GM18861 (cell line): ENCODE data around the gene FAM168A.

Experiments used
- ATAC-seq: cut with Tn5 transposase; IDR thresholded peaks from one replicate; pipeline ENCODE4 v1.9.1; 2021; ENCODE audit not compliant: unreplicated experiment

The FAM168A gene

GRCh38 chr11:73559743-73560142, 38.2 kb downstream of the FAM168A start:
- ATAC-seq, result no peak

- no peak for ATAC-seq
Observed at GRCh38 chr11:73556966-73557365, 40.9 kb downstream of the FAM168A start.

DNA sequence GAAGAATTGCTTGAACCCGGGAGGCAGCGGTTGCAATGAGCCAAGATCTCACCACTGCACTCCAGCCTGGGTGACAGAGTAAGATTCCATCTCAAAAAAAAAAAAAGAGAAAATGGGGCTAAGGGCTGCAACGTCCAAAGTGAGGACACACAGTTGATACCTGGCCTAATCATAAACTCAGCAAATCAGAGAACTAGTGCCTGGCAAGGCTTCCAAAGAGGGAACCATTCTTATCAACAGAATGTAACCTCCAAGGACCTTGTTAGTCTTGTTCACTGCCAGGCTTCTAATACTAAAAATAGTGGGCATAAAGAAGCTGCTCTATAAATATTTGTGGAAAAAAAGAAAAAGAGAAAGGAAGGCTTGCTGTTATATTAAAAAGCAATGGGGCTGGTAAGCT, 42.3 kb downstream of the FAM168A start:
- ATAC-seq, result no peak

GRCh38 chr11:73554671-73555320, 43.1 kb downstream of the FAM168A start:
- ATAC-seq, result no peak

DNA sequence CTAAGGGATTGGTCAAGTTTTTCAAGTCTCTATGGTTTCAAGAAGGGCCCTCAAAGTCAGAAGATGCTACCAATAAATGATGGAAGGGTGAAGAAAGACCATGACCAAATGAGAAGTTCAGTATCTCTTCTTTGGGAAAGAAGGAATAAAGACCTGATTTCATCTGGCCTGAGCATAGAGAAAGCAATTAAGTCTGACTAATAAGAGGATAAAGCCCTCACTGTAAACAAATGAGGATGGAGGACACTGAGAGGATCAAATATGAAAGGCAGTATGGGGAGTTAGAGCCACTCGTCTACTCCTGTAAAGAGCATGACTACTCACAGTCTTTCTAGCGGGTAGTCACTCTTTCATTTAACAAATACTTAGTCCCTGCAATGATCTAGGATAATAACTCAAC, 44.6 kb downstream of the FAM168A start:
- no peak for ATAC-seq

- no peak for ATAC-seq
Observed at GRCh38 chr11:73551677-73552076, 46.2 kb downstream of the FAM168A start.

DNA sequence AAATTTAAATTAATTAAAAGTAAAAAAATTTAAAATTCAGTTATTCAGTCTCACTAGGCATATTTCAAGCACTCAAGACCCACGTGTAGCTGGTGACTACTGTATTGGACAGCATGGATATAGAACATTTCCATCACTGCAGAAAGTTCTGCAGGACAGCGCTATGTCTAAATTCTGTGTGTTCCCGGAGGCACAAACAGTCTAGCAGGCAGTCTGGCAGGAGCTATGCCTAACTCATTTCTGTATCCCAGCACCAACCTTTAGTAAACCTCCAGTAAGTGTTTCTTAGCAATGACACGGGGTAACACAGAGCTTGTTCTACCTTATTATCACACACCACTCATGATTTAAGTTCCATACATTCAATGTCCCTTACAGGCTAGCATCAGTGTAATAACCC, 48.5 kb downstream of the FAM168A start:
- ATAC-seq, result no peak

DNA sequence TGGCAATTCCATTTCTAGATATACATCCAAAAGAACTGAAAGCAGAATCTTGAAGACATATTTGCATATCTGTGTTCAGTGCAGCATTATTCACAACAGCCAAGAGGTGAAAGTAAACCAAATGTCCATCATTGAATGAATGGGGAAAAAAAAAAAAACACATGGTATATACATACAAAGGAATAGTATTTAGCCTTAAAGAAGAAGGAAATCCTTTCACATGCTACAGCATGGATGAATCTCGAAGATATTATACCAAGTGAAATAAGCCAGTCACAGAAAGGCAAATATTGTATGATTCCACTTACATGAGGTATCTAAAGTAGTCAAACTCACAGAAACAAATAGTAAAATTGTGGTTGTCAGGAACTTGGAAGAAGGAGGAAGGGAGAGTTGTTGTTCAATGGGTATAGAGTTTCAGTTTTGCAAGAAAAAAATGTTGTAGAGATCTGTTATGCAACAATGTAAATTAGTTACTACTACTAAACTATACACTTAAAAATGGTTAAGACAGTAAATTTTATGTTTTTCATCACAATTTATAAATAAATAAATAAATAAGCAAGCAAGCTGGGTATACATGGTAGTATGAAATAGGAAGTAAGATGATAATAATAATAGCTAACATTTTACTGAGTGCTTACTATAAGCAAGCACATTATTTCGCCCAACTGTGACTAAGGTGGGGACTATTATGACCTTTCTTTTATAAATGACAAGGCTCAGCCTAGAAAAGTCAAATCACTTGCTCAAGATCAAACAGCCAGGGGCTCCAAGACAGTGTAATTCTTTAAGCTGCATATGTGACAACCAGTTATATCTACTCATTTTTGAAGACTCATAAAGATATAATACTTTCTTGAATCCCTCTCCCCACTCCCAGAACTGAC, 50.0 kb downstream of the FAM168A start:
- no peak for ATAC-seq

DNA sequence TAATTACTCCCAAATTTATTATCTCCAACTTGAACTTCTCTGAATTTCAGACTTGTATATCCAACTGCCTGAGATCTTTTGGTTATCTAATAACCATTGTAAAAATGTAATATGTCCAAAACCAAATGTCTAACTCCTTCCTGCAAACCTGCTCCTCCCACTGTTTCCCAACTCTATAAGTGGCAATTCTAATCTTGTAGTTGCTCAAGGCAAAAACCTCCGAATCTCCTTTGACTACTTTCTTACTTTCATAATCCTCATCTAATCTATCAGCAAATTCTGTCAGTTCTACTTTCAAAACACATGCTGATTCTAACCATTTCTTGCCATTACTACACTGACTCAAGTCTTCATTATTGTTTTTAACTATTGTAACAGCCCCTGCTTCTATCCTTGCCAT, 55.7 kb downstream of the FAM168A start:
- no peak for ATAC-seq

DNA sequence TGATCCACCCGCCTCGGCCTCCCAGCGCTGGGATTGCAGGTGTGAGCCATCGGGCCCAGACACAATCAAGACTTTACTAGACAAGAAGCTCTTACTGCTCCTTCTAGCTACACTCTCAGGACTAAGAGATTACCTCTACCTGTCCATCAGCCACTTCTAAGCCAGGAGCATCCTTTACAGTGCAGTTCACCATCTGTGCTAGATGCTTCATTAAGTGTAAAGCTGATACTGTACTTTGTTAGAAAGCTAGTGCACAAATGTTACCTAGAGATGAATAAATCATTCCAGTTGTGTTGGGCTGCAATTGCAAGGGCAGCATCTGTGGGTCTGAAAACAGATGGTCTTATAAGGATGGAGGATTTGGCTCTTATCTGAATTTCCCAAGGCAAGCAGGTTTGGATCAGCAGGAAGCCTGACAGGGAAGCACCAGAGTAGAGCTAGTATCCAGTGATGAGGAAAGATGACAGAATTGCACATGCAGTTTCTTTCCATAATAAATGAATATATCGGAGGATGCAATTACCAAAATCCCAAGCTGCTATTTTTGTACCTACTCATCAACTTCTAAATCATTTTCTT, 58.3 kb downstream of the FAM168A start:
- ATAC-seq, result no peak

DNA sequence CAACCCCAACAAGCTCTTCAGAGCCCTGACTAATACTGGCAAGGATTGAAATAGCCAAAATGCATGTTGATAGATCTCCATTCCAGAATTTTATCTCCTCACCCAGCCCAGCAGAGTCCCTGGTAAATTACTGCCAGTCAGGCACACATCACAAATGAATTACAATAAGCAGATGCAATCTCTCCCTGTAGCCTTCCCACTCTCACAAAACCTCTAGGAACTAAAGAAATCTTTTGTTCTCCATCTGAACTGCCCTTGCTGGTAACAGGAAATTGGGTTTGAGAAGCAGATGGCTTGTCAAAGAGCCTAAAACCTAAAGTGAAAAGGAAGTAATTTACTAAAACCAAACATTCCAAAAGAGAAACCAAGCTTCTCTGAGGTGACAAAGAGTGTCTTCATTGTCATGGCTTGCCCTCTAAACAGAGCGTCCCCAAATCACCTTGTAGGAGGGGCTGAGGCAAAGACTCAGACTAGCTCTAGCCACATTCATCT, 59.5 kb downstream of the FAM168A start:
- ATAC-seq, result peak; percentile 69

- no peak for ATAC-seq
Observed at GRCh38 chr11:73537969-73538368, 59.9 kb downstream of the FAM168A start.

GRCh38 chr11:73536961-73537360, 61.0 kb downstream of the FAM168A start:
- no peak for ATAC-seq

- no peak for ATAC-seq
Observed at GRCh38 chr11:73532310-73532709, 65.6 kb downstream of the FAM168A start.

GRCh38 chr11:73531386-73531785, 66.5 kb downstream of the FAM168A start:
- no peak for ATAC-seq

GRCh38 chr11:73530109-73530508, 67.8 kb downstream of the FAM168A start:
- no peak for ATAC-seq

GRCh38 chr11:73529204-73529530, 68.7 kb downstream of the FAM168A start:
- no peak for ATAC-seq

- ATAC-seq, result no peak
Observed at GRCh38 chr11:73528483-73529203, 69.3 kb downstream of the FAM168A start.

DNA sequence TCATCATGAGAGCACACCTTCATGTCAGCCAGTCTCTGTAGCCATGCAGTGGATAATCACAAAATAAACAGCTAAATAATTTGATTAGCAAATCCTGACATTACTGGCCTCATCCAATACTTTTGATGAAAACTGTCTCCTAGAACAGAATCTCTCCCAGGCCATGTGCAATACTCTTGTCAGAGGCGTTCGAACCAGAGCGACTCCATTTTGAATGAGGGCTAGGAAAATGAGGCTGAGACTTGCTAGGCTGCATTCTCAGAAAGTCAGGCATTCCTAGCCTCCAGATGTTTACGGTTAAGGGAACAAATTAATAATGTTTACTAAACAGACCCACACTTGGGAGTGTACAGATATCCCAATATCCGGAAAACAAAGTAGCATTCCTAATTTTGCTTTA, 69.9 kb downstream of the FAM168A start:
- no peak for ATAC-seq

DNA sequence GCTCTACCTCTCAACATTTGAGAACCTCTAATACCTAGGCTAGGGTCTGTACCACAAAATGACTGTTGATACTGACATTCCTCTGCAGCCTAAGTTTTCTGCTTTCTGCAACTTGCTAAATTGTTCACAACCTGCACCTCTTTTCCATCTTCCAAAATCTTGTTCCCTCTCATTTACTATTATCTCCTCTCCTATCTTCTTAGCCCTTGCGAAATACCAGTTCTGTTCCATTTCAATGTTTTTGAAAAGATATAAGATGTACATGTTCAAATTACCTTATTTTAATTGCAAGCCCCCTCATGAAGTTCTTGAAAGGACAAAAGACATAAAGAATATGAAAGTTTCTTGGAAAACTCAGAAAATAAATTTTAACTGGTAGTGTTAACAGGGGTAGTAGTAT, 72.3 kb downstream of the FAM168A start:
- ATAC-seq, result no peak

DNA sequence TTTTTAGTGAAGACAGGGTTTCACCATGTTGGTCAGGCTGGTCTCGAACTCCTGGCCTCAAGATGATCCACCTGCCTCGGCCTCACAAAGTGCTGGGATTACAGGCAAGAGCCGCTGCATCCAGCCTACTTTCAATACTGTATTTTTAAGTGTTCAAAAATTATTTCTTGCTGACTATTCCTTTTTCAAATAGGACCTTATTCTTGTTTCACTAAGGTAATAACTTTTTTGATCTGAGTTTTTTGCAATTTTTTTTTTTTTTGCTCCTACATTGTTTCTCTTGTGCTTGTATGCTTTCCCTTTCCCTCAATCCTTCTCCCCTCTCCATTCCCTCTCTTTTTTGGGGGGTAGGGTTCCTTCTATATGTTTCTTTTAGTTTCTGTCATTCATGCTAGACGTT, 73.1 kb downstream of the FAM168A start:
- no peak for ATAC-seq
